ENCODE measurements around the gene ALPK1.

GRCh38 chr4:112453321-112453720 lies 156.2 kb downstream of the ALPK1 start:
- TF ChIP-seq PHF8 (conservative IDR thresholded peaks at IDR 0.05; ENCODE audit: low read depth, low read length) (no peak), POU5F1 (IDR thresholded peaks at IDR 0.05; ENCODE audit: low read depth, low read length) (no peak), POLR2A (IDR thresholded peaks at IDR 0.05; ENCODE audit: control extremely low read depth in 1 of 2, low read depth in 2 of 2, low read length in 2 of 2) (no peak), GTF2F1 (IDR thresholded peaks at IDR 0.05; ENCODE audit: borderline replicate concordance, low read depth, low read length) (no peak), CREB1 (IDR thresholded peaks at IDR 0.05) (no peak)
